Activated T-helper 2 cell treated with anti-CD3 and anti-CD28 coated beads, Interferon-gamma antibody, Interleukin-2, Interleukin-4, amounts not matched to agents 10 μg/mL and 5 μg/mL and 100 μg/mL, durations not matched to agents 14 hours and 24 hours and 36 hours (primary cell): Measurements from ENCODE around the gene KLHL30. TPM values are rescaled to one million over a fixed set of nuclear protein-coding genes. Genes with fewer than 3 reads are reported as not detected.
A peak's percentile ranks its signal among the peaks of the same experiment; 100 is the strongest.

Experiments used
- DNase-seq: peaks from one replicate; pipeline ENCODE4 v3.0.0; 2021; ENCODE audit warnings: low spot score
- H3K27ac Mint-ChIP-seq: one replicate; pipeline ENCODE4 v1.8.0; 2021; ENCODE audit warnings: mixed read lengths
- H3K27me3 Mint-ChIP-seq: one replicate; pipeline ENCODE4 v1.8.0; 2021; ENCODE audit warnings: low read depth, mixed read lengths
- H3K36me3 Mint-ChIP-seq: one replicate; pipeline ENCODE4 v1.8.0; 2021; ENCODE audit warnings: low read depth, mixed read lengths
- H3K4me1 Mint-ChIP-seq: one replicate; pipeline ENCODE4 v1.8.0; 2021; ENCODE audit warnings: low read depth, mixed read lengths
- H3K4me3 Mint-ChIP-seq: one replicate; pipeline ENCODE4 v1.8.0; 2021; ENCODE audit warnings: low read depth, mild to moderate bottlenecking, moderate library complexity, mixed read lengths
- H3K9me3 Mint-ChIP-seq: one replicate; pipeline ENCODE4 v1.8.0; 2021; ENCODE audit warnings: mixed read lengths
- intact Hi-C: fragments of 100-400 bp; cut with micrococcal nuclease; formaldehyde crosslinking; loops from one replicate; pipeline ENCODE4 v1.15.1; 2023
- total RNA-seq: library from RNA; stranded (reverse); gene quantifications from 2 replicates; pipeline ENCODE4 v1.2.3, GENCODE V29; 2022

The KLHL30 gene
- total RNA-seq, 1 donor from 2014 or later: not detected

GRCh38 chr2:238157506-238158017 is 19.1 kb downstream of the KLHL30 start:
- Mint-ChIP-seq H3K9me3 (no peaks in the 10 kb centered on the region), H3K27me3 (peaks cover 12% of the 10 kb centered on the region), H3K36me3 (no peaks in the 10 kb centered on the region), H3K4me3 (no peak overlapping the region), H3K27ac (no peak overlapping the region), H3K4me1 (peaks cover 4% of the 10 kb centered on the region)
- no peak for DNase-seq
- intact Hi-C loops: no loop called here

- Mint-ChIP-seq H3K36me3 (no peaks in the 10 kb centered on the region), H3K4me1 (peaks cover 4% of the 10 kb centered on the region), H3K27me3 (peaks cover 16% of the 10 kb centered on the region), H3K27ac (no peak overlapping the region), H3K4me3 (no peak overlapping the region), H3K9me3 (no peaks in the 10 kb centered on the region)
- intact Hi-C loops: no loop called here
- DNase-seq: no peak
Measured at GRCh38 chr2:238158018-238158508, 19.6 kb downstream of the KLHL30 start.

- H3K4me1 Mint-ChIP-seq: peaks cover 4% of the 10 kb centered on the region
- H3K4me3 Mint-ChIP-seq: peak within 1 kb of the TSS; percentile 69
- H3K9me3 Mint-ChIP-seq: no peaks in the 10 kb centered on the region
- no peaks in the 10 kb centered on the region for H3K36me3 Mint-ChIP-seq
- no peak within 1 kb of the TSS for H3K27ac Mint-ChIP-seq
- H3K27me3 Mint-ChIP-seq: peaks cover 16% of the 10 kb centered on the region
- DNase-seq: peak; percentile 46
- intact Hi-C loops: no loop called here
Measured at GRCh38 chr2:238158509-238159070, 20.1 kb downstream of the KLHL30 start, which contains the start of gene ERFE. ERFE (plus strand) TSS chr2:238158970; CDS start chr2:238159008, 38 bp downstream.

- H3K36me3 Mint-ChIP-seq: no peaks in the 10 kb centered on the region
- intact Hi-C loops: no loop called here
- no peak overlapping the region for H3K27ac Mint-ChIP-seq
- peaks cover 16% of the 10 kb centered on the region for H3K27me3 Mint-ChIP-seq
- no peak for DNase-seq
- H3K4me1 Mint-ChIP-seq: peaks cover 4% of the 10 kb centered on the region
- H3K4me3 Mint-ChIP-seq: peak overlapping the region; percentile 69
- no peaks in the 10 kb centered on the region for H3K9me3 Mint-ChIP-seq
Measured at GRCh38 chr2:238159071-238159539, 20.6 kb downstream of the KLHL30 start.

- H3K27ac Mint-ChIP-seq: no peak overlapping the region
- intact Hi-C loops: loop anchor here (5.0 kb wide), 1 partner anchor 103 kb away; no protein-coding TSS in a partner anchor
- no peaks in the 10 kb centered on the region for H3K36me3 Mint-ChIP-seq
- H3K27me3 Mint-ChIP-seq: peaks cover 19% of the 10 kb centered on the region
- H3K4me3 Mint-ChIP-seq: peak overlapping the region; percentile 69
- DNase-seq: no peak
- H3K9me3 Mint-ChIP-seq: no peaks in the 10 kb centered on the region
- H3K4me1 Mint-ChIP-seq: peaks cover 4% of the 10 kb centered on the region
Measured at GRCh38 chr2:238159661-238160205, 21.3 kb downstream of the KLHL30 start.

- Mint-ChIP-seq H3K4me3 (no peak overlapping the region), H3K27me3 (peaks cover 25% of the 10 kb centered on the region), H3K9me3 (no peaks in the 10 kb centered on the region), H3K4me1 (peaks cover 4% of the 10 kb centered on the region), H3K27ac (no peak overlapping the region), H3K36me3 (no peaks in the 10 kb centered on the region)
- intact Hi-C loops: loop anchor here (5.0 kb wide), 1 partner anchor 102 kb away; no protein-coding TSS in a partner anchor
- DNase-seq: no peak
Measured at GRCh38 chr2:238160206-238161129, 22.0 kb downstream of the KLHL30 start.

- Mint-ChIP-seq H3K36me3 (no peaks in the 10 kb centered on the region), H3K4me3 (no peak overlapping the region), H3K9me3 (no peaks in the 10 kb centered on the region), H3K27ac (no peak overlapping the region), H3K4me1 (peaks cover 4% of the 10 kb centered on the region), H3K27me3 (peaks cover 25% of the 10 kb centered on the region)
- DNase-seq: no peak
- intact Hi-C loops: loop anchor here (5.0 kb wide), 1 partner anchor 101 kb away; no protein-coding TSS in a partner anchor
Measured at GRCh38 chr2:238161291-238162051, 23.0 kb downstream of the KLHL30 start.

- no peaks in the 10 kb centered on the region for H3K9me3 Mint-ChIP-seq
- no peak overlapping the region for H3K4me3 Mint-ChIP-seq
- no peak for DNase-seq
- H3K27me3 Mint-ChIP-seq: peaks cover 25% of the 10 kb centered on the region
- H3K36me3 Mint-ChIP-seq: no peaks in the 10 kb centered on the region
- no peak overlapping the region for H3K27ac Mint-ChIP-seq
- H3K4me1 Mint-ChIP-seq: peaks cover 4% of the 10 kb centered on the region
- intact Hi-C loops: loop anchor here (5.0 kb wide), 1 partner anchor 100 kb away; no protein-coding TSS in a partner anchor
Measured at GRCh38 chr2:238162251-238162845, 23.9 kb downstream of the KLHL30 start.

- Mint-ChIP-seq H3K4me3 (no peak overlapping the region), H3K36me3 (peaks cover 5% of the 10 kb centered on the region), H3K27ac (no peak overlapping the region), H3K27me3 (peaks cover 25% of the 10 kb centered on the region), H3K9me3 (no peaks in the 10 kb centered on the region), H3K4me1 (peaks cover 4% of the 10 kb centered on the region)
- intact Hi-C loops: loop anchor here (5.0 kb wide), 1 partner anchor 99 kb away; no protein-coding TSS in a partner anchor
- no peak for DNase-seq
Measured at GRCh38 chr2:238162846-238163441, 24.5 kb downstream of the KLHL30 start.

GRCh38 chr2:238163481-238164198 is 25.2 kb downstream of the KLHL30 start:
- Mint-ChIP-seq H3K4me3 (no peak overlapping the region), H3K9me3 (no peaks in the 10 kb centered on the region), H3K27me3 (peaks cover 25% of the 10 kb centered on the region), H3K27ac (no peak overlapping the region), H3K36me3 (peaks cover 8% of the 10 kb centered on the region), H3K4me1 (peaks cover 4% of the 10 kb centered on the region)
- no peak for DNase-seq
- intact Hi-C loops: loop anchor here (5.0 kb wide), 1 partner anchor 99 kb away; no protein-coding TSS in a partner anchor

GRCh38 chr2:238164906-238165287 is 26.4 kb downstream of the KLHL30 start:
- no peaks in the 10 kb centered on the region for H3K4me1 Mint-ChIP-seq
- H3K27me3 Mint-ChIP-seq: peaks cover 17% of the 10 kb centered on the region
- intact Hi-C loops: loop anchor here (5.0 kb wide), 1 partner anchor 97 kb away; no protein-coding TSS in a partner anchor
- no peak overlapping the region for H3K27ac Mint-ChIP-seq
- H3K36me3 Mint-ChIP-seq: peaks cover 18% of the 10 kb centered on the region
- no peaks in the 10 kb centered on the region for H3K9me3 Mint-ChIP-seq
- H3K4me3 Mint-ChIP-seq: no peak overlapping the region
- DNase-seq: no peak
